SH-SY5Y (cell line): Measurements from ENCODE around the gene IL18RAP.

Experiments
- GATA2 ChIP-seq: IDR thresholded peaks from 2 replicates; pipeline ENCODE4 v1.6.1; 2011; ENCODE audit warnings: mild to moderate bottlenecking, low read depth, low read length
- GATA3 ChIP-seq: IDR thresholded peaks from 2 replicates; pipeline ENCODE4 v1.6.1; 2011; ENCODE audit warnings: low read depth, mild to moderate bottlenecking, low read length, moderate library complexity

Gene IL18RAP

GRCh38 chr2:102401865-102402264, 21.1 kb upstream of the IL18RAP start:
- TF ChIP-seq GATA3, result no peak
- TF ChIP-seq GATA2, result no peak

GRCh38 chr2:102410952-102411351, 12.0 kb upstream of the IL18RAP start:
- TF ChIP-seq GATA3, result no peak
- no peak for TF ChIP-seq GATA2

- TF ChIP-seq GATA2 (no peak), GATA3 (no peak)
These were observed 10.8 kb upstream of the IL18RAP start for GRCh38 chr2:102412199-102412598.

GRCh38 chr2:102417946-102418345, 5.0 kb upstream of the IL18RAP start:
- TF ChIP-seq GATA3 (no peak), GATA2 (no peak)

- no peak for TF ChIP-seq GATA2
- no peak for TF ChIP-seq GATA3
These were observed 4.5 kb upstream of the IL18RAP start for GRCh38 chr2:102418421-102418961.

GRCh38 chr2:102420290-102420689, 2.7 kb upstream of the IL18RAP start:
- TF ChIP-seq GATA2 (no peak), GATA3 (no peak)

- TF ChIP-seq GATA2, result no peak
- no peak for TF ChIP-seq GATA3
These were observed 835 bp upstream of the IL18RAP start for GRCh38 chr2:102421890-102422759.

- TF ChIP-seq GATA3 (no peak), GATA2 (no peak)
These were observed 408 bp downstream of the IL18RAP start for GRCh38 chr2:102423368-102423767.

- TF ChIP-seq GATA3 (no peak), GATA2 (no peak)
These were observed 1.8 kb downstream of the IL18RAP start for GRCh38 chr2:102424754-102425153.

GRCh38 chr2:102425441-102426132, 2.6 kb downstream of the IL18RAP start:
- TF ChIP-seq GATA2 (no peak), GATA3 (no peak)

GRCh38 chr2:102427249-102427648, 4.3 kb downstream of the IL18RAP start:
- TF ChIP-seq GATA2, result no peak
- TF ChIP-seq GATA3, result no peak

GRCh38 chr2:102428573-102428972, 5.6 kb downstream of the IL18RAP start:
- TF ChIP-seq GATA2, result no peak
- TF ChIP-seq GATA3, result no peak

GRCh38 chr2:102432386-102432785, 9.4 kb downstream of the IL18RAP start:
- TF ChIP-seq GATA2 (no peak), GATA3 (no peak)

GRCh38 chr2:102433973-102434654, 11.2 kb downstream of the IL18RAP start:
- TF ChIP-seq GATA3, result no peak
- TF ChIP-seq GATA2, result no peak
